Measurements from ENCODE around the gene ANK2.
"Not testable (repeated sequence)": the region's sequence is repeated elsewhere in the genome, so short reads cannot be mapped to it uniquely, and the experiment has no call there.

Gene ANK2

GRCh38 chr4:113053883-113054282, 4.4 kb downstream of the ANK2 start:
- Histone ChIP-seq H3K36me3 (ENCODE audit: control insufficient read depth, insufficient read depth, low read length) (no peaks in the 10 kb centered on the region), H3K9ac (ENCODE audit: low read length) (no peak overlapping the region), H3K4me1 (ENCODE audit: control insufficient read depth, insufficient read depth, low read length) (no peaks in the 10 kb centered on the region), H3K27me3 (ENCODE audit: control insufficient read depth, insufficient read depth, low read length) (no peaks in the 10 kb centered on the region), H3K9me3 (ENCODE audit: control insufficient read depth, low read length) (no peaks in the 10 kb centered on the region), H3K4me3 (ENCODE audit: low read length) (no peak overlapping the region)

DNA sequence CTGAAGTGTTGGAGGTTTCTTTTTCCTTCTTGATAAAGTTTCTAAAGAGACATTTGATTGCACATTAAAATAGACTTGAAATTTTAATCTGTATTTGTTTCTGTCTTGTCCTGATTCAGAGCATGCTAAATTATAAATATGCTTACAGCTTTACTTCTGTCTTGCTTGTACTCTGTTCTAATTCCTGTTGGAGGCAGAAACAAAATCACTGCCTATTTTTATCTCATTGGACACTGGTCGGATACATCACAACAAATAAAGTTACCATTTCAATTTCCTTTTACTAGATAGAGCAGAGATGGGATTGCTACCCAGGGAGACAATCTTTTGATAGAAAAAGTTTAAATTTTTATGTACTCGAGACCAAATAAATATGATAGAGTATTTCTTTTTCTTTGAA, 6.9 kb downstream of the ANK2 start:
- H3K4me1 ChIP-seq (ENCODE audit: control insufficient read depth, insufficient read depth, low read length): no peaks in the 10 kb centered on the region
- H3K36me3 ChIP-seq (ENCODE audit: control insufficient read depth, insufficient read depth, low read length): no peaks in the 10 kb centered on the region
- H3K4me3 ChIP-seq (ENCODE audit: low read length): no peak overlapping the region
- H3K9me3 ChIP-seq (ENCODE audit: control insufficient read depth, low read length): no peaks in the 10 kb centered on the region
- no peaks in the 10 kb centered on the region for H3K27me3 ChIP-seq (ENCODE audit: control insufficient read depth, insufficient read depth, low read length)
- no peak overlapping the region for H3K9ac ChIP-seq (ENCODE audit: low read length)

GRCh38 chr4:113057891-113058290, 8.4 kb downstream of the ANK2 start:
- Histone ChIP-seq H3K36me3 (ENCODE audit: control insufficient read depth, insufficient read depth, low read length) (no peaks in the 10 kb centered on the region), H3K9ac (ENCODE audit: low read length) (no peak overlapping the region), H3K4me3 (ENCODE audit: low read length) (no peak overlapping the region), H3K4me1 (ENCODE audit: control insufficient read depth, insufficient read depth, low read length) (no peaks in the 10 kb centered on the region), H3K9me3 (ENCODE audit: control insufficient read depth, low read length) (no peaks in the 10 kb centered on the region), H3K27me3 (ENCODE audit: control insufficient read depth, insufficient read depth, low read length) (no peaks in the 10 kb centered on the region)

DNA sequence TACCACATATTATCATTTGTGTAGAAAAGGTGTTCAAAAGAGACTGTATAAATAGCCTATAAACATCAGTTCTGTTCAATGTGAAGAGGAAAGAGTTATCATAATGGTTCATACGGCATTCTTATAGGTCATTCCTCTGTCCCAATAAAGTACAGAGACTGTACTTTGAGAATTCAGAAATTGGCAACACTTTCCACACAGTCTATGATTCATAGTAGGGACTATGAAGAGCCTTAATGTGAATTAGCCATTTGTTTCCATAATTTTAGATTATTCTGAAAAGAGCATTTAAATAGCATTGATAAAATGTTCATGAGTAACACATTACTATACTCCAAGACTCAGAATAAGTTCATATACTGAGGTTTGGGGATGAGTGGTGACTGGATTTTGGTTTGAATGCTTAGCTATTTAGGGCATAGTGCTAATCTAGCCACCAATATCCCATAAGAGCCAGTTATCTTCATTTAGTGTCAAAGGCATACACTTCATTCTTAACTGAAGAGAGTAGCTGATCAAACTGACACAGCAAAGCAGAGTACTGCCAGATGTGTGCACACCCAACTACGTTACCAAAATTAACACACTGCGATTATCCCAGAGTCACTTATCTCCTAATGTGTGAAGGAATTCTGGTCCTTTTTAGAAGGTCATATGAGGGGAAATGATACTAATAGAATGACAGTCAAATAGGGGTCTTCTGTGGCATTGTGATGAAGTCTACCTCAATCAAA, 10.2 kb downstream of the ANK2 start:
- Histone ChIP-seq H3K27me3 (ENCODE audit: control insufficient read depth, insufficient read depth, low read length) (no peaks in the 10 kb centered on the region), H3K4me3 (ENCODE audit: low read length) (no peak overlapping the region), H3K9me3 (ENCODE audit: control insufficient read depth, low read length) (no peaks in the 10 kb centered on the region), H3K9ac (ENCODE audit: low read length) (no peak overlapping the region), H3K36me3 (ENCODE audit: control insufficient read depth, insufficient read depth, low read length) (no peaks in the 10 kb centered on the region), H3K4me1 (ENCODE audit: control insufficient read depth, insufficient read depth, low read length) (no peaks in the 10 kb centered on the region)

DNA sequence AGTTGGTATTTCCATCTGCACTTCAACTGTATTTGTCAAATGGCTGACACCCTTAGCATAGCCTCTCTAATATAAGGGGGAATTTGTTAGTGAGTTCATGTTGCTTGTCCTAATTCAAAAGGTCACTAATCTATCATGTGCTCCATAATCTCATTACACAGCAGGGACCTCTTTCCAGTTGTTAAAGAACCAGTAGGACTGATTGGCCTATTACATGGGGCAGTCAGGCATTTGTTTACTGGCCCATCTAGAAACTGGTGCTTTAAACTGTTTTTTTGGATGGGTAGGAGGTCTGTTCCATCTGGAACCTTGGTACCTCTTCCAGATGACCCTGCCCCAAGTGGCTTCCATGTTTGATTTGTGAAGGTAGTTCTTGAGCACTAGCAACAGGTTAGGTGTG, 11.4 kb downstream of the ANK2 start:
- Histone ChIP-seq H3K4me1 (ENCODE audit: control insufficient read depth, insufficient read depth, low read length) (no peaks in the 10 kb centered on the region), H3K36me3 (ENCODE audit: control insufficient read depth, insufficient read depth, low read length) (no peaks in the 10 kb centered on the region), H3K9ac (ENCODE audit: low read length) (no peak overlapping the region), H3K27me3 (ENCODE audit: control insufficient read depth, insufficient read depth, low read length) (no peaks in the 10 kb centered on the region), H3K4me3 (ENCODE audit: low read length) (no peak overlapping the region), H3K9me3 (ENCODE audit: control insufficient read depth, low read length) (no peaks in the 10 kb centered on the region)

- H3K9me3 ChIP-seq (ENCODE audit: control insufficient read depth, low read length): no peaks in the 10 kb centered on the region
- no peaks in the 10 kb centered on the region for H3K4me1 ChIP-seq (ENCODE audit: control insufficient read depth, insufficient read depth, low read length)
- no peaks in the 10 kb centered on the region for H3K27me3 ChIP-seq (ENCODE audit: control insufficient read depth, insufficient read depth, low read length)
- no peaks in the 10 kb centered on the region for H3K36me3 ChIP-seq (ENCODE audit: control insufficient read depth, insufficient read depth, low read length)
- H3K4me3 ChIP-seq (ENCODE audit: low read length): no peak overlapping the region
- H3K9ac ChIP-seq (ENCODE audit: low read length): no peak overlapping the region
Measured at GRCh38 chr4:113064244-113064643, 14.8 kb downstream of the ANK2 start.

DNA sequence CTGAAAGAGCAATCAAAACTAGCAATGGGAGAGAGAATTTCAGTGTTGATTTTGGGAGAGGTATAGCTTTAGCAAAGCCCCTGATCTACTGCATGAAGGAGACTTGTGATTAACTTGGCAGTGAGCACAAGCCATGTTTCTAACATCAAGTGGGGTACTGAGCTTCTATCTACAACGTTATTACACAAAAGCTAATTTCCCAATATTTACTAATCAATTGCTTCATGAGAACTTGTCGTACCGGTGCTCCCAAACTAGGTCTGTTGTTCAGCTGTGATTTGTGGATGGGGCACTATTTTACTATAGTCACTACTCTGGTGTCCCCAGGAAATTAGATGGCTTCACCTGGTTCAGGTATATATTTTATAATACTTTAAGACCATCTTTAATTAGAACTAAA, 16.2 kb downstream of the ANK2 start:
- Histone ChIP-seq H3K4me1 (ENCODE audit: control insufficient read depth, insufficient read depth, low read length) (no peaks in the 10 kb centered on the region), H3K4me3 (ENCODE audit: low read length) (no peak overlapping the region), H3K9ac (ENCODE audit: low read length) (no peak overlapping the region), H3K27me3 (ENCODE audit: control insufficient read depth, insufficient read depth, low read length) (no peaks in the 10 kb centered on the region), H3K36me3 (ENCODE audit: control insufficient read depth, insufficient read depth, low read length) (no peaks in the 10 kb centered on the region), H3K9me3 (ENCODE audit: control insufficient read depth, low read length) (no peaks in the 10 kb centered on the region)

GRCh38 chr4:113068771-113069170, 19.3 kb downstream of the ANK2 start:
- not testable (repeated sequence) for H3K4me1 ChIP-seq (ENCODE audit: control insufficient read depth, insufficient read depth, low read length); H3K9ac ChIP-seq (ENCODE audit: low read length); H3K4me3 ChIP-seq (ENCODE audit: low read length); H3K36me3 ChIP-seq (ENCODE audit: control insufficient read depth, insufficient read depth, low read length); H3K9me3 ChIP-seq (ENCODE audit: control insufficient read depth, low read length); H3K27me3 ChIP-seq (ENCODE audit: control insufficient read depth, insufficient read depth, low read length)

DNA sequence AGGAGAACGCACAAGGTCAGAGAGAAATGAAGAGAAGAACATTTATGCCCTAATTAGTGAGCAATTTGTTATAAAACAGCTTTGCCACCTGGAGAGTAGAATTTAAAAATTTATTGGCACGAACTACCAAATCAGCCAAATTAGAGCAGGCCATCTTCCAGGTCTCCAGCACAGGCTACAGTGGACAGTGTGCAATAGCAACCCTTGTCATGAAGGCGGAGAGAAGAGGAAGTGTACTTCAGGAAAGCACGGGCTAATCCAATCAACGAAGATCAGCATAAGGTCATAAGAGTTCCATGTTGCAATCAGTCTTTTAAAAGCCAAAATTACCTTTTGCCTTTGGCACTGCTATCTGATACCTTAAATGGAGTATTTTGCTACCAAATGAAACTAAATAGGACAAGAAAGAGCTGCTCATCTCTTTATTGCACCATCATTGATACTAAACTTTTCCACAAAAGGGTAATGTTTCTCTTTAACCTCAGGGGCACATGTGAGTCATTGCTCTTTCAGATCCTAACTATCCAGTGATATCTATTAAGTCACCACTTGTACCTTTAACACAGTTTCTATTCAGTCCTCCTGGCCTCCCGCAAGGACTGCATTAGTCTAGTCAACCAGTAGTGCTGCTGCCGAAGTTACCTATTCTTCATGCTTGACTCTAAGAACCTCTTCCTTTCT, 19.9 kb downstream of the ANK2 start:
- H3K27me3 ChIP-seq (ENCODE audit: control insufficient read depth, insufficient read depth, low read length): no peaks in the 10 kb centered on the region
- no peaks in the 10 kb centered on the region for H3K9me3 ChIP-seq (ENCODE audit: control insufficient read depth, low read length)

DNA sequence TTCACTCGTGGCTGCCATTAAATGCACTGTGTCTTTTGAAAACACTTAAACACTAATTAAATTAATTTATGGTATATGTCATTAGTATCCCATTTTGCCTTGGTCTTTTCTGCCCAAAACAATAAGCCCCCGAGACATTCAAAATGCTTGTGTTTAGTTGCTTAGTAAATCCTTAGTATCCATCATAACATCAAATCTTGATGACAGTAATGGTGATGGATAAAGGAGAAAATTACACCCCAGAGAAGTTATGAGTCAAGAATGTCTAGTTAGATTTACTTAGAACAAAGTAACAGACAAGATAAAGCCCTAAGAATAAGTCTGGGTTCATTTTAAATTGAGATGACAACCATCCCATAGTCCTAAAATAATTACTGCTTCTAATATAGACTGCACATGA, 21.3 kb downstream of the ANK2 start:
- no peaks in the 10 kb centered on the region for H3K4me1 ChIP-seq (ENCODE audit: control insufficient read depth, insufficient read depth, low read length)
- no peaks in the 10 kb centered on the region for H3K9me3 ChIP-seq (ENCODE audit: control insufficient read depth, low read length)
- H3K9ac ChIP-seq (ENCODE audit: low read length): no peak overlapping the region
- H3K27me3 ChIP-seq (ENCODE audit: control insufficient read depth, insufficient read depth, low read length): no peaks in the 10 kb centered on the region
- H3K36me3 ChIP-seq (ENCODE audit: control insufficient read depth, insufficient read depth, low read length): no peaks in the 10 kb centered on the region
- no peak overlapping the region for H3K4me3 ChIP-seq (ENCODE audit: low read length)

More for the DNA sequence above, 19.9 kb downstream of the ANK2 start:
- no peak overlapping the region for H3K9ac ChIP-seq (ENCODE audit: low read length)
- H3K4me3 ChIP-seq (ENCODE audit: low read length): no peak overlapping the region
- no peaks in the 10 kb centered on the region for H3K36me3 ChIP-seq (ENCODE audit: control insufficient read depth, insufficient read depth, low read length)
- H3K4me1 ChIP-seq (ENCODE audit: control insufficient read depth, insufficient read depth, low read length): no peaks in the 10 kb centered on the region

- Histone ChIP-seq H3K9me3 (ENCODE audit: control insufficient read depth, low read length) (no peaks in the 10 kb centered on the region), H3K36me3 (ENCODE audit: control insufficient read depth, insufficient read depth, low read length) (no peaks in the 10 kb centered on the region), H3K9ac (ENCODE audit: low read length) (no peak overlapping the region), H3K4me1 (ENCODE audit: control insufficient read depth, insufficient read depth, low read length) (no peaks in the 10 kb centered on the region), H3K4me3 (ENCODE audit: low read length) (no peak overlapping the region), H3K27me3 (ENCODE audit: control insufficient read depth, insufficient read depth, low read length) (no peaks in the 10 kb centered on the region)
Measured at GRCh38 chr4:113071274-113071673, 21.8 kb downstream of the ANK2 start.

GRCh38 chr4:113071805-113072204, 22.4 kb downstream of the ANK2 start:
- H3K4me1 ChIP-seq (ENCODE audit: control insufficient read depth, insufficient read depth, low read length): no peaks in the 10 kb centered on the region
- no peaks in the 10 kb centered on the region for H3K9me3 ChIP-seq (ENCODE audit: control insufficient read depth, low read length)
- no peaks in the 10 kb centered on the region for H3K36me3 ChIP-seq (ENCODE audit: control insufficient read depth, insufficient read depth, low read length)
- no peak overlapping the region for H3K9ac ChIP-seq (ENCODE audit: low read length)
- H3K27me3 ChIP-seq (ENCODE audit: control insufficient read depth, insufficient read depth, low read length): no peaks in the 10 kb centered on the region
- no peak overlapping the region for H3K4me3 ChIP-seq (ENCODE audit: low read length)
